Renal pelvis (tissue), 4 donors: Measurements from ENCODE around the gene PHLPP1. TPM values are rescaled to one million over a fixed set of nuclear protein-coding genes. Genes with fewer than 3 reads are reported as not detected.
"Not testable (repeated sequence)": the region's sequence is repeated elsewhere in the genome, so short reads cannot be mapped to it uniquely, and the experiment has no call there.

ENCODE experiments used
- DNase-seq: peaks from one replicate; pipeline ENCODE4 v3.0.0-alpha.2; 2013
- polyA plus RNA-seq, 3 donors: library from polyadenylated mRNA; unstranded; fragments of 120-200 nt; gene quantifications; one replicate each; pipeline ENCODE4 v1.2.1, GENCODE V29; 2013; ENCODE audit not compliant: insufficient read length in 3 of 3

PHLPP1 gene
- polyA plus RNA-seq, 3 donors: 15.3 to 17.9 (median 16.9) TPM

GRCh38 chr18:62740650-62741049 is 25.3 kb downstream of the PHLPP1 start:
- DNase-seq: not testable (repeated sequence)

GRCh38 chr18:62741118-62741566 is 25.8 kb downstream of the PHLPP1 start:
- DNase-seq: no peak

GRCh38 chr18:62741584-62741983 is 26.2 kb downstream of the PHLPP1 start:
- no peak for DNase-seq

GRCh38 chr18:62744076-62744968 is 29.0 kb downstream of the PHLPP1 start:
- DNase-seq: no peak

- no peak for DNase-seq
These were observed 29.9 kb downstream of the PHLPP1 start for GRCh38 chr18:62745089-62745751.

- no peak for DNase-seq
These were observed 34.0 kb downstream of the PHLPP1 start for GRCh38 chr18:62749389-62749788.

- DNase-seq: peak; percentile 35
These were observed 36.0 kb downstream of the PHLPP1 start for GRCh38 chr18:62751341-62751821.

- no peak for DNase-seq
These were observed 36.6 kb downstream of the PHLPP1 start for GRCh38 chr18:62751977-62752376.

- no peak for DNase-seq
These were observed 38.7 kb downstream of the PHLPP1 start for GRCh38 chr18:62754026-62754425.

GRCh38 chr18:62755454-62755853 is 40.1 kb downstream of the PHLPP1 start:
- DNase-seq: no peak

- no peak for DNase-seq
These were observed 40.6 kb downstream of the PHLPP1 start for GRCh38 chr18:62755946-62756345.

- DNase-seq: no peak
These were observed 42.2 kb downstream of the PHLPP1 start for GRCh38 chr18:62757399-62758010.

GRCh38 chr18:62758591-62758990 is 43.2 kb downstream of the PHLPP1 start:
- DNase-seq: no peak

- DNase-seq: no peak
These were observed 44.5 kb downstream of the PHLPP1 start for GRCh38 chr18:62759704-62760402.

GRCh38 chr18:62760403-62760734 is 45.0 kb downstream of the PHLPP1 start:
- no peak for DNase-seq

GRCh38 chr18:62763101-62763521 is 47.8 kb downstream of the PHLPP1 start:
- no peak for DNase-seq

- no peak for DNase-seq
These were observed 50.9 kb downstream of the PHLPP1 start for GRCh38 chr18:62766266-62766665.

GRCh38 chr18:62767321-62767720 is 52.0 kb downstream of the PHLPP1 start:
- DNase-seq: no peak

- DNase-seq: no peak
These were observed 52.7 kb downstream of the PHLPP1 start for GRCh38 chr18:62767836-62768557.

- no peak for DNase-seq
These were observed 53.2 kb downstream of the PHLPP1 start for GRCh38 chr18:62768558-62768943.

- no peak for DNase-seq
These were observed 53.9 kb downstream of the PHLPP1 start for GRCh38 chr18:62769216-62769615.
